ENCODE measurements around the gene C17orf100. TPM values are rescaled to one million over a fixed set of nuclear protein-coding genes. Genes with fewer than 3 reads are reported as not detected.
A peak's percentile ranks its signal among the peaks of the same experiment; 100 is the strongest.

The C17orf100 gene
- total and polyA plus RNA-seq, 9 of the 15 experiments (the other 6 are each of a cell fraction or from before 2014, with no cell fraction given), result 0.04 to 1.7 (median 0.43) TPM

DNA sequence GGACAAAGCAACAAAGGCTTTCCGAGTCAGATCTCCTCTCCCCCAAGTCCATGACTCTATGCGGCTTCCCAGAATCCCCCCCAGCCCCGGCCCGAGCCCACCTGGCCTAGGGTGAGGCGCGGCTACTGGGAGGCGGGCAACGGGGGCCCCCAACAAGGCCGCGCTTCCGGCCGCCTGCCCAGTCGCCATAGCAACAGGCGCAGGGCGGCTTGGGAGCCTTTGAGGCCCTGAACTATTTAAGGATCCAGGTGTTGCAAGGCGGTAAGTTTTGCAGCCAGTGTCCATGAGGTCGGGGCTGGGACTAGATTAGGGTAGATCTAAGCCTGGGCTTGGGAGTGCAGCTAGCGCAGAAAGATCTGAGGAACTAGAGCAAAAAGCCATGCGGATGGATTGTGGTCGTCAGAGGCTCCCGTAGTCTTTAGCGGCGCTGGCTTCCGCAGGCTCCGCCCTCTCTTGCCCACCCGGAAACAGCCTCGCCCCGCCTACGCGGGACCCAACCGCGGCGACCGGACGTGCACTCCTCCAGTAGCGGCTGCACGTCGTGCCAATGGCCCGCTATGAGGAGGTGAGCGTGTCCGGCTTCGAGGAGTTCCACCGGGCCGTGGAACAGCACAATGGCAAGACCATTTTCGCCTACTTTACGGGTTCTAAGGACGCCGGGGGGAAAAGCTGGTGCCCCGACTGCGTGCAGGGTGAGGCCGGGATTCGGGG, 10.9 kb upstream of the C17orf100 start, which contains the start of the genes KIAA0753 and TXNDC17 (continued):
- TF ChIP-seq C11orf30 (IDR thresholded peaks at IDR 0.05; ENCODE audit: low read depth) (peak; percentile 57; the same call in 1 of the 2 replicates), BMI1 (IDR thresholded peaks at IDR 0.05; ENCODE audit: low read length) (peak; percentile 77), HCFC1 (IDR thresholded peaks at IDR 0.05; ENCODE audit: low read depth, low read length) (peak; percentile 49), NFIX (CRISPR knock-in tag; IDR thresholded peaks at IDR 0.05; ENCODE audit: low read depth) (no peak), KLF16 (IDR thresholded peaks at IDR 0.05) (peak; percentile 67; the same call in 1 of the 2 replicates), PHF8 (IDR thresholded peaks at IDR 0.05; ENCODE audit: borderline replicate concordance, low read length) (peak; percentile 60; the same call in 1 of the 2 replicates), ETV1 (tag; conservative IDR thresholded peaks at IDR 0.05; ENCODE audit: low read depth) (peak; percentile 66), RUNX1 (IDR thresholded peaks at IDR 0.05; ENCODE audit: low read depth) (0 out of 2 replicates have a peak, but pooled peaks have one; percentile 38), POLR2H (tag; IDR thresholded peaks at IDR 0.05; ENCODE audit: low read depth) (peak; percentile 78), TAF1 (IDR thresholded peaks at IDR 0.05; ENCODE audit: control insufficient read depth, extremely low read depth, insufficient read depth, low read length, severe bottlenecking) (peak; percentile 88), RFX1 (IDR thresholded peaks at IDR 0.05) (peak; percentile 98), POLR2G (IDR thresholded peaks at IDR 0.05; ENCODE audit: low read depth, low read length) (peak; percentile 98)
- TF ChIP-seq, protein P1, sequence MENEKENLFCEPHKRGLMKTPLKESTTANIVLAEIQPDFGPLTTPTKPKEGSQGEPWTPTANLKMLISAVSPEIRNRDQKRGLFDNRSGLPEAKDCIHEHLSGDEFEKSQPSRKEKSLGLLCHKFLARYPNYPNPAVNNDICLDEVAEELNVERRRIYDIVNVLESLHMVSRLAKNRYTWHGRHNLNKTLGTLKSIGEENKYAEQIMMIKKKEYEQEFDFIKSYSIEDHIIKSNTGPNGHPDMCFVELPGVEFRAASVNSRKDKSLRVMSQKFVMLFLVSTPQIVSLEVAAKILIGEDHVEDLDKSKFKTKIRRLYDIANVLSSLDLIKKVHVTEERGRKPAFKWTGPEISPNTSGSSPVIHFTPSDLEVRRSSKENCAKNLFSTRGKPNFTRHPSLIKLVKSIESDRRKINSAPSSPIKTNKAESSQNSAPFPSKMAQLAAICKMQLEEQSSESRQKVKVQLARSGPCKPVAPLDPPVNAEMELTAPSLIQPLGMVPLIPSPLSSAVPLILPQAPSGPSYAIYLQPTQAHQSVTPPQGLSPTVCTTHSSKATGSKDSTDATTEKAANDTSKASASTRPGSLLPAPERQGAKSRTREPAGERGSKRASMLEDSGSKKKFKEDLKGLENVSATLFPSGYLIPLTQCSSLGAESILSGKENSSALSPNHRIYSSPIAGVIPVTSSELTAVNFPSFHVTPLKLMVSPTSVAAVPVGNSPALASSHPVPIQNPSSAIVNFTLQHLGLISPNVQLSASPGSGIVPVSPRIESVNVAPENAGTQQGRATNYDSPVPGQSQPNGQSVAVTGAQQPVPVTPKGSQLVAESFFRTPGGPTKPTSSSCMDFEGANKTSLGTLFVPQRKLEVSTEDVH (IDR thresholded peaks at IDR 0.05; ENCODE audit: low read depth, partially characterized antibody), result peak; percentile 70
- TF ChIP-seq, protein P2, sequence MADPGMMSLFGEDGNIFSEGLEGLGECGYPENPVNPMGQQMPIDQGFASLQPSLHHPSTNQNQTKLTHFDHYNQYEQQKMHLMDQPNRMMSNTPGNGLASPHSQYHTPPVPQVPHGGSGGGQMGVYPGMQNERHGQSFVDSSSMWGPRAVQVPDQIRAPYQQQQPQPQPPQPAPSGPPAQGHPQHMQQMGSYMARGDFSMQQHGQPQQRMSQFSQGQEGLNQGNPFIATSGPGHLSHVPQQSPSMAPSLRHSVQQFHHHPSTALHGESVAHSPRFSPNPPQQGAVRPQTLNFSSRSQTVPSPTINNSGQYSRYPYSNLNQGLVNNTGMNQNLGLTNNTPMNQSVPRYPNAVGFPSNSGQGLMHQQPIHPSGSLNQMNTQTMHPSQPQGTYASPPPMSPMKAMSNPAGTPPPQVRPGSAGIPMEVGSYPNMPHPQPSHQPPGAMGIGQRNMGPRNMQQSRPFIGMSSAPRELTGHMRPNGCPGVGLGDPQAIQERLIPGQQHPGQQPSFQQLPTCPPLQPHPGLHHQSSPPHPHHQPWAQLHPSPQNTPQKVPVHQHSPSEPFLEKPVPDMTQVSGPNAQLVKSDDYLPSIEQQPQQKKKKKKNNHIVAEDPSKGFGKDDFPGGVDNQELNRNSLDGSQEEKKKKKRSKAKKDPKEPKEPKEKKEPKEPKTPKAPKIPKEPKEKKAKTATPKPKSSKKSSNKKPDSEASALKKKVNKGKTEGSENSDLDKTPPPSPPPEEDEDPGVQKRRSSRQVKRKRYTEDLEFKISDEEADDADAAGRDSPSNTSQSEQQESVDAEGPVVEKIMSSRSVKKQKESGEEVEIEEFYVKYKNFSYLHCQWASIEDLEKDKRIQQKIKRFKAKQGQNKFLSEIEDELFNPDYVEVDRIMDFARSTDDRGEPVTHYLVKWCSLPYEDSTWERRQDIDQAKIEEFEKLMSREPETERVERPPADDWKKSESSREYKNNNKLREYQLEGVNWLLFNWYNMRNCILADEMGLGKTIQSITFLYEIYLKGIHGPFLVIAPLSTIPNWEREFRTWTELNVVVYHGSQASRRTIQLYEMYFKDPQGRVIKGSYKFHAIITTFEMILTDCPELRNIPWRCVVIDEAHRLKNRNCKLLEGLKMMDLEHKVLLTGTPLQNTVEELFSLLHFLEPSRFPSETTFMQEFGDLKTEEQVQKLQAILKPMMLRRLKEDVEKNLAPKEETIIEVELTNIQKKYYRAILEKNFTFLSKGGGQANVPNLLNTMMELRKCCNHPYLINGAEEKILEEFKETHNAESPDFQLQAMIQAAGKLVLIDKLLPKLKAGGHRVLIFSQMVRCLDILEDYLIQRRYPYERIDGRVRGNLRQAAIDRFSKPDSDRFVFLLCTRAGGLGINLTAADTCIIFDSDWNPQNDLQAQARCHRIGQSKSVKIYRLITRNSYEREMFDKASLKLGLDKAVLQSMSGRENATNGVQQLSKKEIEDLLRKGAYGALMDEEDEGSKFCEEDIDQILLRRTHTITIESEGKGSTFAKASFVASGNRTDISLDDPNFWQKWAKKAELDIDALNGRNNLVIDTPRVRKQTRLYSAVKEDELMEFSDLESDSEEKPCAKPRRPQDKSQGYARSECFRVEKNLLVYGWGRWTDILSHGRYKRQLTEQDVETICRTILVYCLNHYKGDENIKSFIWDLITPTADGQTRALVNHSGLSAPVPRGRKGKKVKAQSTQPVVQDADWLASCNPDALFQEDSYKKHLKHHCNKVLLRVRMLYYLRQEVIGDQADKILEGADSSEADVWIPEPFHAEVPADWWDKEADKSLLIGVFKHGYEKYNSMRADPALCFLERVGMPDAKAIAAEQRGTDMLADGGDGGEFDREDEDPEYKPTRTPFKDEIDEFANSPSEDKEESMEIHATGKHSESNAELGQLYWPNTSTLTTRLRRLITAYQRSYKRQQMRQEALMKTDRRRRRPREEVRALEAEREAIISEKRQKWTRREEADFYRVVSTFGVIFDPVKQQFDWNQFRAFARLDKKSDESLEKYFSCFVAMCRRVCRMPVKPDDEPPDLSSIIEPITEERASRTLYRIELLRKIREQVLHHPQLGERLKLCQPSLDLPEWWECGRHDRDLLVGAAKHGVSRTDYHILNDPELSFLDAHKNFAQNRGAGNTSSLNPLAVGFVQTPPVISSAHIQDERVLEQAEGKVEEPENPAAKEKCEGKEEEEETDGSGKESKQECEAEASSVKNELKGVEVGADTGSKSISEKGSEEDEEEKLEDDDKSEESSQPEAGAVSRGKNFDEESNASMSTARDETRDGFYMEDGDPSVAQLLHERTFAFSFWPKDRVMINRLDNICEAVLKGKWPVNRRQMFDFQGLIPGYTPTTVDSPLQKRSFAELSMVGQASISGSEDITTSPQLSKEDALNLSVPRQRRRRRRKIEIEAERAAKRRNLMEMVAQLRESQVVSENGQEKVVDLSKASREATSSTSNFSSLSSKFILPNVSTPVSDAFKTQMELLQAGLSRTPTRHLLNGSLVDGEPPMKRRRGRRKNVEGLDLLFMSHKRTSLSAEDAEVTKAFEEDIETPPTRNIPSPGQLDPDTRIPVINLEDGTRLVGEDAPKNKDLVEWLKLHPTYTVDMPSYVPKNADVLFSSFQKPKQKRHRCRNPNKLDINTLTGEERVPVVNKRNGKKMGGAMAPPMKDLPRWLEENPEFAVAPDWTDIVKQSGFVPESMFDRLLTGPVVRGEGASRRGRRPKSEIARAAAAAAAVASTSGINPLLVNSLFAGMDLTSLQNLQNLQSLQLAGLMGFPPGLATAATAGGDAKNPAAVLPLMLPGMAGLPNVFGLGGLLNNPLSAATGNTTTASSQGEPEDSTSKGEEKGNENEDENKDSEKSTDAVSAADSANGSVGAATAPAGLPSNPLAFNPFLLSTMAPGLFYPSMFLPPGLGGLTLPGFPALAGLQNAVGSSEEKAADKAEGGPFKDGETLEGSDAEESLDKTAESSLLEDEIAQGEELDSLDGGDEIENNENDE (IDR thresholded peaks at IDR 0.05; ENCODE audit: low read depth, low read length), result no peak

Data from K562 (cell line).